ENCODE data around the gene TNFRSF13B. TPM values are rescaled to one million over a fixed set of nuclear protein-coding genes. Genes with fewer than 3 reads are reported as not detected.

TNFRSF13B gene
- total and polyA plus RNA-seq, 2 donors (not counting 3 experiments of a cell fraction or from before 2014, with no cell fraction given) = not detected

- Histone ChIP-seq H4K20me1 (replicated peaks; ENCODE audit: control insufficient read depth, extremely low read depth, insufficient read depth, low read length) (no peaks in the 10 kb centered on the region), H3K79me2 (ENCODE audit: control insufficient read depth, insufficient read depth, low read length) (no peaks in the 10 kb centered on the region), H3K4me3 (replicated peaks in 1 of 3; ENCODE audit: insufficient read depth in 1 of 3, low read depth in 1 of 3, low read length in 3 of 3) (no peak overlapping the region), H2AFZ (ENCODE audit: low read depth, low read length) (no peak overlapping the region), H3K9me1 (replicated peaks; ENCODE audit: control insufficient read depth, extremely low read depth, insufficient read depth, low read length) (no peaks in the 10 kb centered on the region), H3K4me2 (ENCODE audit: insufficient read depth, low read length) (no peak overlapping the region), H3K9me3 (replicated peaks; ENCODE audit: control insufficient read depth, insufficient read depth, low read length) (no peaks in the 10 kb centered on the region), H3K4me1 (ENCODE audit: control insufficient read depth, extremely low read depth, insufficient read depth, low read length) (no peaks in the 10 kb centered on the region), H3K27ac (ENCODE audit: insufficient read depth, low read depth, low read length) (no peak overlapping the region), H3K36me3 (ENCODE audit: control insufficient read depth in 2 of 2, extremely low read depth in 1 of 2, insufficient read depth in 2 of 2, low read length in 2 of 2) (no peaks in the 10 kb centered on the region), H3K27me3 (ENCODE audit: control insufficient read depth in 2 of 2, insufficient read depth in 2 of 2, low read length in 2 of 2) (peaks cover 0 to 2% of the 10 kb centered on the region in 2 experiments), H3K9ac (replicated peaks; ENCODE audit: extremely low read depth, insufficient read depth, low read length) (no peak overlapping the region)
- dilution Hi-C loops (cut with MboI; ENCODE audit: extremely low pct_ligation_motif_present, low sequenced_read_pairs) (no loop called here), intact Hi-C loops (cut with micrococcal nuclease) (no loop called here)
- no TSS peak for BruUV-seq (replicated peaks)
- DNase-seq (ENCODE audit: low read depth, low spot score) = no peak
- FAIRE-seq = no peak
- no peak for TF ChIP-seq MAX (IDR thresholded peaks at IDR 0.05; ENCODE audit: insufficient read depth, insufficient read length)
- TF ChIP-seq JUN (IDR thresholded peaks at IDR 0.05; ENCODE audit: borderline replicate concordance, insufficient read depth, insufficient read length, low read depth) = no peak
- TF ChIP-seq MYC (IDR thresholded peaks at IDR 0.05; ENCODE audit: low read depth, low read length) = no peak
- no peak for TF ChIP-seq EZH2 (IDR thresholded peaks at IDR 0.05; ENCODE audit: borderline replicate concordance, low read depth, low read length, severe bottlenecking)
- no peak for TF ChIP-seq POLR2AphosphoS5 (IDR thresholded peaks at IDR 0.05; ENCODE audit: insufficient read depth, low read depth, low read length)
- ChIA-PET CTCF (no interaction called here), POLR2A (no interaction called here)
Measured at GRCh38 chr17:16934836-16935235, 37.1 kb downstream of the TNFRSF13B start.

GRCh38 chr17:16934133-16934795 lies 37.7 kb downstream of the TNFRSF13B start:
- no peaks in the 10 kb centered on the region for H3K4me1 ChIP-seq (ENCODE audit: control insufficient read depth, extremely low read depth, insufficient read depth, low read length)
- H3K27ac ChIP-seq (ENCODE audit: insufficient read depth, low read depth, low read length) = no peak overlapping the region
- no peak for DNase-seq (ENCODE audit: low read depth, low spot score)
- H2AFZ ChIP-seq (ENCODE audit: low read depth, low read length) = no peak overlapping the region
- H3K4me3 ChIP-seq (replicated peaks in 1 of 3; ENCODE audit: insufficient read depth in 1 of 3, low read depth in 1 of 3, low read length in 3 of 3) = no peak overlapping the region
- H3K36me3 ChIP-seq (ENCODE audit: control insufficient read depth in 2 of 2, extremely low read depth in 1 of 2, insufficient read depth in 2 of 2, low read length in 2 of 2) = no peaks in the 10 kb centered on the region
- no peaks in the 10 kb centered on the region for H4K20me1 ChIP-seq (replicated peaks; ENCODE audit: control insufficient read depth, extremely low read depth, insufficient read depth, low read length)
- H3K9me1 ChIP-seq (replicated peaks; ENCODE audit: control insufficient read depth, extremely low read depth, insufficient read depth, low read length) = no peaks in the 10 kb centered on the region
- intact Hi-C loops (cut with micrococcal nuclease) = no loop called here
- H3K9me3 ChIP-seq (replicated peaks; ENCODE audit: control insufficient read depth, insufficient read depth, low read length) = no peaks in the 10 kb centered on the region
- no TSS peak for BruUV-seq (replicated peaks)
- CTCF ChIA-PET = no interaction called here
- H3K79me2 ChIP-seq (ENCODE audit: control insufficient read depth, insufficient read depth, low read length) = no peaks in the 10 kb centered on the region
- no peak for FAIRE-seq
- H3K4me2 ChIP-seq (ENCODE audit: insufficient read depth, low read length) = no peak overlapping the region
- no peak overlapping the region for H3K9ac ChIP-seq (replicated peaks; ENCODE audit: extremely low read depth, insufficient read depth, low read length)
- TF ChIP-seq GATA2 (IDR thresholded peaks at IDR 0.05; ENCODE audit: insufficient read depth, insufficient read length, low read depth, low read length) (no peak), EZH2 (IDR thresholded peaks at IDR 0.05; ENCODE audit: borderline replicate concordance, low read depth, low read length, severe bottlenecking) (no peak), CTCF (IDR thresholded peaks at IDR 0.05; ENCODE audit: extremely low read depth in 1 of 2, insufficient read depth in 1 of 2, low read depth in 1 of 2, low read length in 2 of 2) (no peak), MYC (IDR thresholded peaks at IDR 0.05; ENCODE audit: low read depth, low read length) (no peak), JUN (IDR thresholded peaks at IDR 0.05; ENCODE audit: borderline replicate concordance, insufficient read depth, insufficient read length, low read depth) (no peak), POLR2A (IDR thresholded peaks at IDR 0.05; ENCODE audit: low read depth, low read length) (no peak), MAX (IDR thresholded peaks at IDR 0.05; ENCODE audit: insufficient read depth, insufficient read length) (no peak), FOS (IDR thresholded peaks at IDR 0.05; ENCODE audit: borderline replicate concordance, insufficient read depth, low read length) (no peak), POLR2AphosphoS5 (IDR thresholded peaks at IDR 0.05; ENCODE audit: insufficient read depth, low read depth, low read length) (no peak)
- dilution Hi-C loops (cut with MboI; ENCODE audit: extremely low pct_ligation_motif_present, low sequenced_read_pairs) = no loop called here
- peaks cover 0 to 2% of the 10 kb centered on the region in 2 experiments for H3K27me3 ChIP-seq (ENCODE audit: control insufficient read depth in 2 of 2, insufficient read depth in 2 of 2, low read length in 2 of 2)
- POLR2A ChIA-PET = no interaction called here
